Endothelial cell of umbilical vein (primary cell): ENCODE measurements around the gene DERL3. TPM values are rescaled to one million over a fixed set of nuclear protein-coding genes. Genes with fewer than 3 reads are reported as not detected.

Source experiments
- BruUV-seq: library from RNA; stranded (reverse); fragments of 400-500 nt; replicated peaks from 2 replicates; lab custom pipeline; 2021; lab: Mats Ljungman, UMichigan
- CTCF ChIA-PET: fragments of 300-600, 350-600 bp; sonication (Branson Sonifier 250); formaldehyde crosslinking; loops from one replicate; lab custom pipeline; 2021; ENCODE audit warnings: antibody characterized with exemption, inconsistent platforms; lab: Charles Lee
- POLR2A ChIA-PET: fragments of 300-600, 350-600 bp; sonication (Branson Sonifier 250); formaldehyde crosslinking; loops from one replicate; lab custom pipeline; 2021; ENCODE audit warnings: antibody characterized with exemption, inconsistent platforms; lab: Charles Lee
- DNase-seq: peaks from one replicate; pipeline ENCODE4 v3.0.0-alpha.2; 2011; ENCODE audit warnings: low read depth, low spot score
- FAIRE-seq: peaks from 2 replicates; lab custom pipeline; 2011; peaks lifted over from hg19 to GRCh38; lab: Jason Lieb, UNC
- H2AFZ ChIP-seq: 2 replicates; pipeline ENCODE4 v1.6.0; 2012; ENCODE audit warnings: low read depth, low read length, control low read depth, inconsistent platforms
- H3K27ac ChIP-seq: 2 replicates; pipeline ENCODE4 v1.5.1; 2011; ENCODE audit warnings: low read depth, mild to moderate bottlenecking, control low read depth, low read length, moderate library complexity; ENCODE audit not compliant: insufficient read depth
- H3K27me3 ChIP-seq, 2 experiments: 2 replicates each; pipeline versions ENCODE4 v1.6.0 to v1.6.1; 2011; ENCODE audit warnings: low read length in 2 of 2, mixed read lengths in 1 of 2; ENCODE audit not compliant: control insufficient read depth in 2 of 2, insufficient read depth in 2 of 2
- H3K36me3 ChIP-seq, 2 experiments: 2 replicates in 1 of 2; 3 replicates in 1 of 2; pipeline ENCODE4 v1.5.1; 2011; ENCODE audit warnings: low read length in 2 of 2, mild to moderate bottlenecking in 1 of 2, moderate library complexity in 1 of 2; ENCODE audit not compliant: control insufficient read depth in 2 of 2, insufficient read depth in 2 of 2; ENCODE audit errors: extremely low read depth in 1 of 2
- H3K4me1 ChIP-seq: 3 replicates; pipeline ENCODE4 v1.5.1; 2011; ENCODE audit warnings: mild to moderate bottlenecking, low read length; ENCODE audit not compliant: control insufficient read depth, insufficient read depth; ENCODE audit errors: extremely low read depth
- H3K4me2 ChIP-seq: 2 replicates; pipeline ENCODE4 v1.6.1; 2011; ENCODE audit warnings: low read length, control low read depth, mixed read lengths; ENCODE audit not compliant: insufficient read depth
- H3K4me3 ChIP-seq, 3 experiments: fragments of 200-600 bp in 1 of 3; sonication (generic), shearing (Covaris generic) in 1 of 3; replicated peaks in 1 of 3; 2 replicates each; pipeline ENCODE4 v1.5.1; 2011 to 2016; ENCODE audit warnings: control low read depth in 3 of 3, low read length in 3 of 3, mild to moderate bottlenecking in 2 of 3, inconsistent platforms in 1 of 3, low read depth in 1 of 3, moderate library complexity in 1 of 3; ENCODE audit not compliant: insufficient read depth in 1 of 3
- H3K79me2 ChIP-seq: 2 replicates; pipeline ENCODE4 v1.6.0; 2012; ENCODE audit warnings: low read length, inconsistent platforms; ENCODE audit not compliant: control insufficient read depth, insufficient read depth
- H3K9ac ChIP-seq: replicated peaks from 2 replicates; pipeline ENCODE3; 2011; ENCODE audit warnings: low read length, control low read depth; ENCODE audit not compliant: insufficient read depth; ENCODE audit errors: extremely low read depth
- H3K9me1 ChIP-seq: replicated peaks from 3 replicates; pipeline ENCODE4 v1.6.0; 2011; ENCODE audit warnings: mild to moderate bottlenecking, low read length; ENCODE audit not compliant: control insufficient read depth, insufficient read depth; ENCODE audit errors: extremely low read depth
- H3K9me3 ChIP-seq: replicated peaks from 2 replicates; pipeline ENCODE4 v1.5.1; 2012; ENCODE audit warnings: low read length, inconsistent platforms; ENCODE audit not compliant: control insufficient read depth, insufficient read depth
- H4K20me1 ChIP-seq: replicated peaks from 2 replicates; pipeline ENCODE3; 2011; ENCODE audit warnings: mild to moderate bottlenecking, low read length; ENCODE audit not compliant: control insufficient read depth, insufficient read depth; ENCODE audit errors: extremely low read depth
- CTCF ChIP-seq, 2 donors: IDR thresholded peaks; 1 replicate in 1 of 2; 2 replicates in 1 of 2; pipeline ENCODE4 v1.5.1; 2011; ENCODE audit warnings: low read length in 2 of 2, mild to moderate bottlenecking in 2 of 2, moderate library complexity in 2 of 2, control low read depth in 1 of 2, inconsistent platforms in 1 of 2, low read depth in 1 of 2; ENCODE audit not compliant: insufficient read depth in 1 of 2; ENCODE audit errors: extremely low read depth in 1 of 2
- EZH2 ChIP-seq: IDR thresholded peaks from 2 replicates; pipeline ENCODE4 v1.6.1; 2012; ENCODE audit warnings: borderline replicate concordance, low read depth, mild to moderate bottlenecking, moderate library complexity, low read length, inconsistent platforms; ENCODE audit not compliant: severe bottlenecking
- FOS ChIP-seq: IDR thresholded peaks from 2 replicates; pipeline ENCODE4 v1.6.1; 2011; ENCODE audit warnings: mild to moderate bottlenecking, low read length, moderate library complexity, borderline replicate concordance; ENCODE audit not compliant: insufficient read depth
- GATA2 ChIP-seq: IDR thresholded peaks from 2 replicates; pipeline ENCODE4 v1.7.0; 2011; ENCODE audit warnings: low read depth, mild to moderate bottlenecking, moderate library complexity, mixed read lengths, low read length; ENCODE audit not compliant: insufficient read length, insufficient read depth
- JUN ChIP-seq: IDR thresholded peaks from 2 replicates; pipeline ENCODE4 v1.6.1; 2011; ENCODE audit warnings: borderline replicate concordance, low read depth; ENCODE audit not compliant: insufficient read length, insufficient read depth
- MAX ChIP-seq: IDR thresholded peaks from 2 replicates; pipeline ENCODE4 v1.6.1; 2011; ENCODE audit not compliant: insufficient read depth, insufficient read length
- POLR2A ChIP-seq: IDR thresholded peaks from 2 replicates; pipeline ENCODE4 v1.6.1; 2012; ENCODE audit warnings: low read depth, mild to moderate bottlenecking, control low read depth, low read length
- POLR2AphosphoS5 ChIP-seq: IDR thresholded peaks from 2 replicates; pipeline ENCODE4 v1.6.1; 2012; ENCODE audit warnings: low read depth, mild to moderate bottlenecking, control low read depth, low read length, moderate library complexity; ENCODE audit not compliant: insufficient read depth
- dilution Hi-C: fragments of 300-500 bp; cut with MboI; formaldehyde crosslinking; loops from one replicate; pipeline ENCODE4 v1.15.0; 2019; ENCODE audit warnings: low sequenced_read_pairs; ENCODE audit not compliant: extremely low pct_ligation_motif_present
- intact Hi-C: fragments of 100-400 bp; cut with micrococcal nuclease; formaldehyde crosslinking; loops from one replicate; pipeline ENCODE4 v1.10.0; 2022
- polyA plus RNA-seq, 4 experiments: library from polyadenylated mRNA; depleted of rRNA in 3 of 4; stranded (reverse) in 3 of 4; unstranded in 1 of 4; fragments of >200 nt; gene quantifications; 2 replicates each; pipeline versions ENCODE4 v1.2.1 to v1.2.3, GENCODE V29; 2011 to 2012; ENCODE audit warnings: missing spikeins in 1 of 4
- total RNA-seq: library from RNA; stranded (reverse); gene quantifications from 2 replicates; pipeline ENCODE4 v1.2.3, GENCODE V29; 2021

The DERL3 gene
- total and polyA plus RNA-seq, 2 donors (not counting 3 experiments of a cell fraction or from before 2014, with no cell fraction given), result 3.4 to 3.8 TPM

- no peaks in the 10 kb centered on the region for H3K79me2 ChIP-seq
- FAIRE-seq, result no peak
- ChIA-PET POLR2A (no interaction called here), CTCF (interaction anchor here (1.0 to 2.1 kb wide), 3 partner anchors 13 to 67 kb away, joined by 3 to 14 read pairs (median 6); no protein-coding TSS in a partner anchor)
- H3K9me3 ChIP-seq, result no peaks in the 10 kb centered on the region
- H3K27me3 ChIP-seq, result peaks cover 0 to 2% of the 10 kb centered on the region in 2 experiments
- intact Hi-C loops, result loop anchor here (5.0 kb wide), 1 partner anchor 49 kb away; the partner anchor contains the start of gene SMARCB1
- peaks cover 2% of the 10 kb centered on the region for H3K4me1 ChIP-seq
- H3K36me3 ChIP-seq, result peaks cover 12 to 36% of the 10 kb centered on the region in 2 experiments
- no peak for DNase-seq
- no peak overlapping the region for H3K9ac ChIP-seq
- no peak overlapping the region for H3K4me3 ChIP-seq
- no peak for TF ChIP-seq MAX
- TF ChIP-seq POLR2AphosphoS5, result no peak
- TF ChIP-seq GATA2, result no peak
- no peak for TF ChIP-seq EZH2
- TF ChIP-seq POLR2A, result no peak
- no peak for TF ChIP-seq FOS
- TF ChIP-seq CTCF (IDR thresholded peaks at IDR 0.05; ENCODE audit: extremely low read depth in 1 of 2, insufficient read depth in 1 of 2, low read depth in 1 of 2, low read length in 2 of 2), result no peak
- no peak for TF ChIP-seq JUN
- no peaks in the 10 kb centered on the region for H3K9me1 ChIP-seq
- H3K27ac ChIP-seq, result no peak overlapping the region
- no peaks in the 10 kb centered on the region for H4K20me1 ChIP-seq
- BruUV-seq, result no TSS peak
- dilution Hi-C loops, result no loop called here
- no peak overlapping the region for H3K4me2 ChIP-seq
- no peak overlapping the region for H2AFZ ChIP-seq
Measured at GRCh38 chr22:23836281-23836680, 2.5 kb downstream of the DERL3 start.
